ENCODE results near the gene RAB27A. TPM values are rescaled to one million over a fixed set of nuclear protein-coding genes. Genes with fewer than 3 reads are reported as not detected.

Gene RAB27A
- total and polyA plus RNA-seq, 2 experiments from 2014 or later: 7.7 to 11.9 TPM

DNA sequence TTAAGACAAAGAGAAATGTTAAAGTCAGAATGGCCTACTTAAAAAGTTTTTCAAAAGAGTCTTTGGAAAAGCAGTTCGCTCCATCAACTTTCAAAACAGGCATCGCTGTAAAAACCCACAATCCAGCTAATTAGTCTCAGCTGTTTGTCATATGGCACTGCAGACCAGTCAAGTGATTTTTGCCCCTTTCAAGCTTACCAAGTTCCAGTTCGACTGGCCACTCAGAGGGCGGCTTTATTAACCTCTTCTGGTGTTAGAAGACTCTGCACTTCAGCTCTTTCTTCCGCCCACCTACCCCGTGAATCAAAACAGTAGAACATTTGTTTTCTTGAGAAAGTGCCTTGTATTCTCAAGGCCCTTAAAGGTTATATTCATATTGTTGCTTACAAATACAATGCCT is 19.3 kb downstream of the RAB27A start:
- TF ChIP-seq, protein P1, sequence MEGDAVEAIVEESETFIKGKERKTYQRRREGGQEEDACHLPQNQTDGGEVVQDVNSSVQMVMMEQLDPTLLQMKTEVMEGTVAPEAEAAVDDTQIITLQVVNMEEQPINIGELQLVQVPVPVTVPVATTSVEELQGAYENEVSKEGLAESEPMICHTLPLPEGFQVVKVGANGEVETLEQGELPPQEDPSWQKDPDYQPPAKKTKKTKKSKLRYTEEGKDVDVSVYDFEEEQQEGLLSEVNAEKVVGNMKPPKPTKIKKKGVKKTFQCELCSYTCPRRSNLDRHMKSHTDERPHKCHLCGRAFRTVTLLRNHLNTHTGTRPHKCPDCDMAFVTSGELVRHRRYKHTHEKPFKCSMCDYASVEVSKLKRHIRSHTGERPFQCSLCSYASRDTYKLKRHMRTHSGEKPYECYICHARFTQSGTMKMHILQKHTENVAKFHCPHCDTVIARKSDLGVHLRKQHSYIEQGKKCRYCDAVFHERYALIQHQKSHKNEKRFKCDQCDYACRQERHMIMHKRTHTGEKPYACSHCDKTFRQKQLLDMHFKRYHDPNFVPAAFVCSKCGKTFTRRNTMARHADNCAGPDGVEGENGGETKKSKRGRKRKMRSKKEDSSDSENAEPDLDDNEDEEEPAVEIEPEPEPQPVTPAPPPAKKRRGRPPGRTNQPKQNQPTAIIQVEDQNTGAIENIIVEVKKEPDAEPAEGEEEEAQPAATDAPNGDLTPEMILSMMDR (IDR thresholded peaks at IDR 0.05; ENCODE audit: low read depth, low read length): no peak
- Histone ChIP-seq H3K27ac (no peak overlapping the region), H3K4me1 (ENCODE audit: low read depth) (no peaks in the 10 kb centered on the region), H3K4me3 (no peak overlapping the region), H3K36me3 (no peaks in the 10 kb centered on the region), H3K27me3 (no peaks in the 10 kb centered on the region), H3K9me3 (ENCODE audit: low read depth) (no peaks in the 10 kb centered on the region)
- no peak for DNase-seq (ENCODE audit: low read depth in 1 of 2, low spot score in 1 of 2)

- no peaks in the 10 kb centered on the region for H3K36me3 ChIP-seq
- no peaks in the 10 kb centered on the region for H3K9me3 ChIP-seq (ENCODE audit: low read depth)
- TF ChIP-seq, protein P1 (IDR thresholded peaks at IDR 0.05; ENCODE audit: low read depth, low read length): no peak
- no peak for DNase-seq (ENCODE audit: low read depth in 1 of 2, low spot score in 1 of 2)
- no peaks in the 10 kb centered on the region for H3K27me3 ChIP-seq
- no peaks in the 10 kb centered on the region for H3K4me1 ChIP-seq (ENCODE audit: low read depth)
- H3K4me3 ChIP-seq: no peak overlapping the region
- no peak overlapping the region for H3K27ac ChIP-seq
These were observed 21.4 kb downstream of the RAB27A start for GRCh38 chr15:55268176-55268695.

DNA sequence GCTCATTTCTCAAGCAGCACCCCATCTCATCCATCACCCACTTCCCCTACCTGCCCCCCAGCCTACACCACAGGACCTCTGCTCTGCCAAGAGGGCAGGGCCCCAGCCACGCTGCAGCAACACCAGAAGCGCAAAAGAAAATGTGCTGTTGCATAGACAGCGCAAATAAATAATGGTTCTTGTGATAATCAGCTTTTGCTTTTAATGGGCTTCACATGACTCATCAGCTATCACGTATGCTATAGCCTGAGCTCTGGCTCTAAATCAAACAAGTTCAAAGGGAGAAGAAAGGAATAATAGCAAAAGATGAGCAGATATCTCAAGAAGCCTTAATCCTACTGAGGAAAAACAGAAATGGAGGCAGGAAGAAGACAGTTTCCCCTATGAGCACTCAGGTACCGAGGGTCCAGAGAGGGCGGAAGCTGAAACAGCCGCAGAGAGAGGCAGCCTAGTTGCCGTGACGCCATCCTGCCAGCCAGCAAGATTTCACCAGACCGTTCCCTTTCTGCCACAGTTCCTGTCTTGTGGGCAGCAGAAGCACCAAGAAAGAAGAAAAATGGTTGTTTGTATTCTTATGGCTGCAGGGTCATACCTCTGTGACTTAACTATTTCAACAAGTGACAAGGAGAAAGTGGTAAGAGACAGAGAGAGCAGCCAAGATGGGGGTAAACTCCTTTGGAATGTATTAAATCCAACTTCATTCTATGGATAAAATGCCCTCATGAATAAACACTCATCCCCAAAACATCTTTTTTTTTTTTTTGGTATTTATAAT is 22.0 kb downstream of the RAB27A start:
- peak in 1 of 2 donors; percentile 56 for DNase-seq (ENCODE audit: low read depth in 1 of 2, low spot score in 1 of 2)
- Histone ChIP-seq H3K27me3 (no peaks in the 10 kb centered on the region), H3K36me3 (no peaks in the 10 kb centered on the region), H3K9me3 (ENCODE audit: low read depth) (no peaks in the 10 kb centered on the region), H3K4me3 (no peak overlapping the region), H3K27ac (no peak overlapping the region), H3K4me1 (ENCODE audit: low read depth) (no peaks in the 10 kb centered on the region)
- TF ChIP-seq, protein P1 (IDR thresholded peaks at IDR 0.05; ENCODE audit: low read depth, low read length): no peak

DNA sequence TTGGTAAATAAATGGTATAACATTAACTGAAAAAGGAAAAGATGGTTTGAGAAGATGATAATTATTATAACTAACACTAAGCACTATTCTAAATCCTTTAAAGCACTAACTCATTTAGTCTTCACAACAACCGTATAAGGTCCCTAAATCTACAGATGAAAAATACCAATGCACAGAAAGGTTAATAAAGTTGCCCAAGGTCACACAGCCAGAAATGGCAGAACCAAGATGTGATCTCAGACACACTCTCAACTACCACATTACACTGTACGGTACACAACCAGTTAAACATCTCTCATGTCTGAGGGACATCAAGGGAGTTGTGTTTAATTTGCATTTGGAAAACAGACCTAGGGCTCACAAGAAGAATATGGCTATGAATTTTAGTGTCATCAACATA is 23.1 kb downstream of the RAB27A start:
- Histone ChIP-seq H3K27me3 (no peaks in the 10 kb centered on the region), H3K9me3 (ENCODE audit: low read depth) (no peaks in the 10 kb centered on the region), H3K27ac (no peak overlapping the region), H3K36me3 (no peaks in the 10 kb centered on the region), H3K4me3 (no peak overlapping the region), H3K4me1 (ENCODE audit: low read depth) (no peaks in the 10 kb centered on the region)
- DNase-seq (ENCODE audit: low read depth in 1 of 2, low spot score in 1 of 2): no peak
- TF ChIP-seq, protein P1 (IDR thresholded peaks at IDR 0.05; ENCODE audit: low read depth, low read length): no peak

DNA sequence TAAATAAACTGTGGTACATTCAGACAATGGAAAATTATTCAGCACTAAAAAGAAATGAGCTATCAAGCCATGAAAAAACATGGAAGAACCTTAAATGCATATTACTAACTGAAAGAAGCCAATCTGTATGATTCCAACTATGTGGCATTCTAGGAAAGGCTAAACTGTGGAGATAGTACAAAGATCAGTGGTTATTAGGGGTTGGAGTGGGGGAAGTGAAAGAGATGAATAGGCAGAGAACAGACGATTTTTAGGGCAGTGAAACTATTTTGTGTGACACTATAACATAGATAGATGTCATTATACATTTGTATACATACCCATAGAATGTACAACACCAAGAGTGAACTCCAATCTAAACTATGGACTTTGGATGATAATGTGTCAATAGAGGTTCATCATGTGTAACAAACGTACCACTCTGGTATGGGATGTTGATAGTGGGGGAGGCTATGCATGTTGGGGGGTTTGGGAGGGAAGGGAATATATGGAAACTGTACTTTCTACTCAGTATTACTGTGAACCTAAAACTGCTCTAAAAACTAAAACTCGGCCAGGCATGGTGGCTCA is 29.0 kb downstream of the RAB27A start:
- Histone ChIP-seq H3K27ac (no peak overlapping the region), H3K9me3 (ENCODE audit: low read depth) (no peaks in the 10 kb centered on the region), H3K4me3 (no peak overlapping the region), H3K36me3 (no peaks in the 10 kb centered on the region), H3K27me3 (no peaks in the 10 kb centered on the region), H3K4me1 (ENCODE audit: low read depth) (no peaks in the 10 kb centered on the region)
- TF ChIP-seq, protein P1 (IDR thresholded peaks at IDR 0.05; ENCODE audit: low read depth, low read length): no peak
- DNase-seq (ENCODE audit: low read depth in 1 of 2, low spot score in 1 of 2): no peak
